Vagina (tissue), 2 donors: ENCODE data around the gene AJM1.

Source experiments
- POLR2A ChIP-seq, 2 donors: fragments of 450-650 bp; IDR thresholded peaks; one replicate each; pipeline ENCODE4 v1.6.1; 2017; ENCODE audit warnings: antibody characterized with exemption in 2 of 2, mild to moderate bottlenecking in 2 of 2, moderate library complexity in 2 of 2
- TF ChIP-seq, protein P1 (sequence below), 3 experiments: fragments of 450-650 bp in 2 of 3; fragments of 200-600 bp in 1 of 3; sonication (generic) in 1 of 3; IDR thresholded peaks; one replicate each; pipeline ENCODE4 v1.5.1; 2017 to 2019; ENCODE audit warnings: antibody characterized with exemption in 3 of 3, mild to moderate bottlenecking in 2 of 3, moderate library complexity in 2 of 3

DNA sequence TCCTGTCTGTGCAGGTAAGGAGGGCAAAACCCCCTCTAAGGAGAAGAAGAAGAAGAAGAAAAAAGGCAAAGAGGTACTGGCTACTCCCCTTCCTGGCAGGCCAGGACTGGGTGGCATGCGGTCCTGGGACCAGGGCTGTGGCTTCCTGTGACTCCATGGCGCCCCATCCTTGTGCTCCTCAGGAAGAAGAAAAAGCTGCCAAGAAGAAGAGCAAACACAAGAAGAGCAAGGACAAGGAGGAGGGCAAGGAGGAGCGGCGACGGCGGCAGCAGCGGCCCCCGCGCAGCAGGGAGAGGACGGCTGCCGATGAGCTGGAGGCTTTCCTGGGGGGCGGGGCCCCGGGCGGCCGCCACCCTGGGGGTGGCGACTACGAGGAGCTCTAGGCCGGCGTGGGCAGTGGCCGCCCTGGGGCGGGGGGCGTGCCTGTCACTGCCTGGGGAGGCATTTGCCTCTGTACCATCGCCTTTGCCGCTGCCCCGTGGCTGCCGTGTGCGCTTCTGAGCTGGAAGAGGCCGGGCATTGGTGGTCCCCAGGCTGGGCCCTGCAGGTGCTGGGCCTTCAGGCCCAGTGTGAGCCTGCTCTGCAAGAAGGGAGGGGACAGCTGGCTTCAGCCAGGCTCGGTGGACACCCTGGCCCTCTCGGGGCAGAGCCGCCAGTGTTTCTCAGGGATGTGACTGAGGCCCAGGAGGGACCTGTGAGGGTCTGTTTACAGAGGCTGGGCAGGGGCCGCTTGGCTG lies 2.0 kb upstream of the AJM1 start:
- TF ChIP-seq, protein P1, sequence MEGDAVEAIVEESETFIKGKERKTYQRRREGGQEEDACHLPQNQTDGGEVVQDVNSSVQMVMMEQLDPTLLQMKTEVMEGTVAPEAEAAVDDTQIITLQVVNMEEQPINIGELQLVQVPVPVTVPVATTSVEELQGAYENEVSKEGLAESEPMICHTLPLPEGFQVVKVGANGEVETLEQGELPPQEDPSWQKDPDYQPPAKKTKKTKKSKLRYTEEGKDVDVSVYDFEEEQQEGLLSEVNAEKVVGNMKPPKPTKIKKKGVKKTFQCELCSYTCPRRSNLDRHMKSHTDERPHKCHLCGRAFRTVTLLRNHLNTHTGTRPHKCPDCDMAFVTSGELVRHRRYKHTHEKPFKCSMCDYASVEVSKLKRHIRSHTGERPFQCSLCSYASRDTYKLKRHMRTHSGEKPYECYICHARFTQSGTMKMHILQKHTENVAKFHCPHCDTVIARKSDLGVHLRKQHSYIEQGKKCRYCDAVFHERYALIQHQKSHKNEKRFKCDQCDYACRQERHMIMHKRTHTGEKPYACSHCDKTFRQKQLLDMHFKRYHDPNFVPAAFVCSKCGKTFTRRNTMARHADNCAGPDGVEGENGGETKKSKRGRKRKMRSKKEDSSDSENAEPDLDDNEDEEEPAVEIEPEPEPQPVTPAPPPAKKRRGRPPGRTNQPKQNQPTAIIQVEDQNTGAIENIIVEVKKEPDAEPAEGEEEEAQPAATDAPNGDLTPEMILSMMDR (IDR thresholded peaks at IDR 0.05), result no peak
- TF ChIP-seq POLR2A (IDR thresholded peaks at IDR 0.05), result no peak
